Germinal center (tissue), 1 donor: ENCODE data around the gene CEMIP.

Experiments
- DNase-seq: peaks from one replicate; pipeline ENCODE4 v3.0.0; 2012; ENCODE audit warnings: mixed read lengths, low spot score

The CEMIP gene

DNA sequence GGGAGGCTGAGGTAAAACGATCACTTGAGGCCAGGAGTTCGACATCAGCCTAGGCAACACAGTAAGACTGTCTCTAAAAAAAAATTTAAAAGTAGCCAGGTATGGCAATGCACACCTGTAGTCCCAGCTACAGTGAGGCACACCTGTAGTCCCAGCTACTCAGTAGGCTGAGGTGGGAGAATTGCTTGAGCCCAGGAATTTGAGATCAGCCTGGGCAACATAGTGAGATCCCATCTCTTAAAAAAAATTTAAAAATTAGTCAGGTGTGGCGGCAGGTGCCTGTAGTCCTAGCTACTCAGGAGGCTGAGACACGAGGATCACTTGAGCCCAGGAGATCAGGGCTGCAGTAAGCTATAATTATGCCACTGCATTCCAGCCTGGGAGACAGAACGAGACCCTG lies 203.7 kb downstream of the CEMIP start:
- no peak for DNase-seq

DNA sequence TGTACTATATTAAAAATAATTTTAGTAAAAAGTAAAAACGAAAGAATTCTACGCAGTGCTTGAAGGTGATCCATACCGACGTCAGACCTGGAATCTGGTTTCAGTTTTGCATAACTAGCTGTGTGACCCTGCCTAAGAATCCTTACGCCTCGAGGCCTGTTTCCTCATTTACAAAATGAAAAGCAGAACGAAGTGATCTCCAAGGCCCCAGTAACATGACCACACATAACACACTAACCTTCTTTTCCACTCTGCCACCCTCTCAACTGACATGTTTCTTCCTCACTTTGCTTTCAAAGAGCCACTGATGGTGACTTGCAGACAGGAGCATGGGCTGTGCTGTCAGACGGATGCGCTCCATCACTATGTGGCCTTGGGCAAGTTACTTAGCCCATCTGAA lies 205.7 kb downstream of the CEMIP start:
- no peak for DNase-seq

DNA sequence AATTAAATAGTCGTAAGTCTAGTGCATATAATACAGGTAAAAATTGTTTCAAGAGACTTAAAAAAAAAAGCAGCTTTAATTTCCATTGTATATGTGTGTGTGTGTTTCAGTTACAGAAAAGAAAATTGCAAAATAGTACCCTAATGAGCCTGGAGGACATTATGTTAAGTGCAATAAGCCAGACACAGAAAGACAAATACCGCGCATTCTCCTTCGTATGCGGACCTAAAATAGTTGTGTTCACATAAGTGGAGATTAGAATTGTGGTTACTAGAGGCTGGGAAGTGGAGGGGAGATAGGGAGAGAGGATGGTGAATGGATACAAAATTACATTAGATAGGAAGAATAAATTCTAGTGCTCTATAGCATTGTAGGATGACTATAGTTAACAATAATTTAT lies 206.8 kb downstream of the CEMIP start:
- no peak for DNase-seq

DNA sequence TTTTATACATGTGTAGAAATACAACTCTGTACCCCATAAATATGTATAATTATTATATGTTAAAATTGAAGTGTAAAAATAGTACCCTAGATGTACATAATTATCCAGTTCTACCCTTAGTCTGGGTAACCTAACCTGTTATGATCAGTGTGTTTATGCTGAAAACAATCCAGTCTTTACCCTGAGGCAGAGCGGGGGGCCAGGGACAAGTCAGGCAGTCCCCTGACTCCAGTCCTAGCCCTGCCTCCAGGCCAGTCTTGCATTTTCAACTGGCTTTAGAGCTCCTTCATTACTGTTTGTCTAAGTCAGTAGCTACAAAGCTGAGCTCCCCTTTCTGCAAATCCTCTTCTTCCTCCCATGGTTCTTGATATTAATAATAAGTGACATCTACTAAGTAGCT lies 207.3 kb downstream of the CEMIP start:
- no peak for DNase-seq

DNA sequence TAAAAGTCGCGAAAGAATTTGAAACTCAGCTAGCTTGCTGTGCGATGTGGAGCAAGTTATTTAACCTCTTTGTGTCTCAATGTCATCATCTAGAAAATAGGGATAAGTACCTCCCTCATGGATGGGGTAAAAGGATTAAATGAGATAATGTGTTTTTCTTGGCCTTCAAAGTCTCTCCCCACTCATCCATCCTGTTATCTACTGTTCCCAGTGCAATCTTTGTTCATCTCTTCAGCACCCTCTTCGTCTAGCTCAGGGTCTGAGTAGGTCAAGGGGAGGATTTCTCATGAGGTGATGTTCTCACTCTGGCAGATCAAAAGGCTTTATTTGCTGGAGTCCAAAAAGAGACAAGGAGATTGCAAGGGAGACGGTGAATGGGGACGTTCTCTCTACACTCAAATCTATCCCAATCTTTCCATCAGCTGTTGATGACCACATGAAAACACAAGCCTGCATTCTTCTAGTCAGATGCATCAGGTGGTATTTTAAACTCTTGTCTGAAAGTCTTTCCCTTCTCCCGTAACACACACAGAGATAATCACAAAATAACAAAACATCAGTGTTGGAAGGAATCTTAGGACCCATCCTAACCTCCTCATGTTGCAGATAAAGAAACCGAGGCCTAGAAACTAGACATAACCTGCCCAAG lies 209.1 kb downstream of the CEMIP start:
- no peak for DNase-seq

DNA sequence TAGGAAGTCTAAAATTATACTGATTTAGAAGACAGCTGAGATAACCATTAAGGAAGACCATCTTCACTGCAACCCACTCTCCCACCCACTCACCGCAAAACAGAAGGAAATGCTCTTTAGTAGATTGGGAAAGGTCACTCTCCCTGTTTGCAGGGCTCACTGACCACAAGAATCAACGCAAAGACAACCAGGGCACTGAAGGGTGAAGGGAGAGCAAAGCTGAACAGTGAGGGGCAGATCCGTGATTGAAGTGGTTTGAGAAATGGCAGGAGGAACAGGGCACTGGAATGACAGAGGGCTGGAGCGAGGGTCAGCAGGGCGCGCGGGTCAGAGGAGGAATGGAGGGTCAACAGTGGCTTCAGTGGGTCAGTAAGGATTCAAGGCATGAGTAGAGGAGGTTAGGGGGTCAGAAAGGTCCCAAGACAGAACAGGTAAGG lies 209.9 kb downstream of the CEMIP start:
- no peak for DNase-seq

DNA sequence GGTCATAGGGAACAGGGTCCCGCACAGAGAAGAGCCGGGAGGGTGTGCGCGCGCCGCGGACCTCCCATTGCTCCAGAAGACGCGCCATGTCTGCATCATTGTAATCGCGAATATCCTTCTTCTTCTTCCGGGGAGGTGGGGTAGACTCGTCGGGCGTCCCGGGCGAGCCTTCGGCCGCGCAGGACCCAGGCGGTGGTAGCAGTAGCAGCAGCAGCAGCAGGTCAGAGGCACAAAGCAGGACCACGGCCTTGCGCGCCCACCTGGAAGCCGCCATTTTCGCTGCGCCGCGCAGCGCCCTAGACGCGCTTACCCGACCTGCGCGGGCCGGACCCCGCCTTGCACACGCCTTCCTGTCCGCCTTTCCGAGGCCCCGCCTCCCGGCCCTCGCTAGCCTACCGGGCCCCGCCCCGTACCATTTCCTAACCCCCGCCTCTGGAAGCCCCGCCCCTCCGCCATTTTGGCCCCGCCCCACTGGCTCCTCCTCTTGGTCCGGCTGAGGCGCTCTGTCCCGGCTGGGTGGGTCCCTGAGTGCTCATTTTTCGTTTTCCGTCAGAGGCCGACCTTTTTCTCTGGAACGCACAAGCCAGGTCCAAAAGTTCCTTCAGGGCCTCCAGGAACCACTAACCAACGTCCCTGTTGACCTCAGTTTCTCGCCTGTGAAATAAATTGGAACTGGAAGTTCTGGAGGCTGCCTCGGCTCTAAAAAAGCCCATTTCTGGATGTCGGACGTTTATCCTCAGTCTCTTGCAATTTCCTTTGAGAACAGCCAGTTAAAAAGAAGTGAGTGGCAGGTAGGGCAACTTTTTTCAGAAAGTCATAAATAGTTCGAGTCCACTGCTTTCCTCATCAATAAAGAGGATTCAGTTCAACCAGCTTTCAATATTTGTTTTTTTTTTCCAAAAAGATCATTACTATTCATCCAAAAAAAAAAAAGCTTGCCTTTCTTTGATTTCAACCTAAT lies 210.6 kb downstream of the CEMIP start, which contains the start of gene MESD:
TSS of gene MESD (minus strand) at position 302 of the 961 bp plus-strand sequence. CDS start at position 274, 28 bp downstream.
- DNase-seq: peak; percentile 99

DNA sequence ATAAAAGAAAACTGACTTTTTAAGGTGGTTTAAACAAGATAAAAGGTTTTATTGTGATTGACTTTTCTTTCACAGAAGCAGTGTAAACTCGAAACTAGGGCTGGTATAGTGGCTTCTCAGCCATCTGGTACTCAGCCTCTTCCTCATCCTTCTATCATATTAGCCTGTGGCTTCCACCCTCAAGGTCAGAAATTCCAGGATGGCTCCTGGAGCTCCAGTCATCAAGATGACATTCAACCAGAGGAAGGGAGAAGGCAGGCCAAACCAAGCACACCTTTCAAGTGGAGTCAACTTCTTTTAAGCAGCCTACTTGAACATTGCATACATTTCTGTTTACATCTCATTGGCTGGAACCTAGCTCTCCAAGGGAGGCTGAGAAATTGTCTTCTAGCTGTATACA lies 211.8 kb downstream of the CEMIP start:
- no peak for DNase-seq

DNA sequence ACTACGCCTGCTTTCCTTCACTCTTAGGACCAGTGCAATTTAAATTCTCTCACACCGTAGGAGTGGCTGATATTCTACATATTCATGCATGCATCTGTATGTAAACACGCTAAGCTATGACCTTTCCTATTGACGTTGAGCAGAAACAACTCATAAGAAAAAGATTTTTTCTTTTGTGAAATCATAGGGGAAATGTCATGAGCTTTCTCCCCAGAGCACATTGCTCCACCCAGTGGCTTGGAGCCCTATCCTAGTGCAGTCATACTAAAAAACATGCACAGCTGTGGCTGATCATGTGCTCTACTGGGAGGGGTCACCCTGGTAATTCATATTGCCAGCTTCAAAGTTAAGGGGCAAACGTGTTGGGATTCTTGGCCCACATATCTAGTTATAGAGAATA lies 212.3 kb downstream of the CEMIP start:
- DNase-seq: no peak

DNA sequence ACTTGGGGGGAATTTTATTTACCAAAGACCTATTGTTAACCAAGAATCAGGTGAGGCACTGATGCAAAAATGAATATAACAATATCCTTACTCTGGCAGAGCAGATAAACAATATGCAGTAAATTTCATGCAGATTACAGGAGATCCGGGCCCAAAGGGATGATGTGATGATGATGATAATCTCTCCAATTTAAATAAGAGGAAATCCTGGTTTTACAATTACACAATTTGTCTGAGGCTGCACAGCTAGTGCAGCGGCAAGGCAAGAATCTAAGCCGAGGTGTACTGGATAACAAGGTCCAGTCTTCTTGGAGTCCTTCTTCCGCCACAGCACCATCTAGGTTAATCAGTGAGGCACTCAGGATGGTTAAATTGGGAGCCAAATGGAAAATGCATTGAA lies 212.8 kb downstream of the CEMIP start:
- no peak for DNase-seq

DNA sequence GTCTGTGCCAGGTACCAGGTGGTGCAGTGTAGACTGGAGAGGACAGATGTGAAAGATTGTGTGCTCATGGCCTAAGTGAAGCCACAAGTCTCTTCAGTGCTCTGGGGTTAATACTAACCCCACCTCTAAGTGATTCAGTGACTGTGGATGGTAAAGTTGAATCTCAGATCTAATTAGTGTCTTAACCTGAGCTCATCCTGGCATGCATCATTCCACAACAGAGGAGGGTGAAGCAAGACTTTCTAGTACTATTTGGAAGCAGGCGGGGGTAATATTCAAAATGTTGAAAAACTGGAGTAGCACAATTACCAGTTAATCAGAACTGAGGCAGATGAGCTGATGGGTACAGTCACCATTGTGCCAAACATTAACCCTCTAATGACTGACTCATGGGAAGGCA lies 213.3 kb downstream of the CEMIP start:
- no peak for DNase-seq

DNA sequence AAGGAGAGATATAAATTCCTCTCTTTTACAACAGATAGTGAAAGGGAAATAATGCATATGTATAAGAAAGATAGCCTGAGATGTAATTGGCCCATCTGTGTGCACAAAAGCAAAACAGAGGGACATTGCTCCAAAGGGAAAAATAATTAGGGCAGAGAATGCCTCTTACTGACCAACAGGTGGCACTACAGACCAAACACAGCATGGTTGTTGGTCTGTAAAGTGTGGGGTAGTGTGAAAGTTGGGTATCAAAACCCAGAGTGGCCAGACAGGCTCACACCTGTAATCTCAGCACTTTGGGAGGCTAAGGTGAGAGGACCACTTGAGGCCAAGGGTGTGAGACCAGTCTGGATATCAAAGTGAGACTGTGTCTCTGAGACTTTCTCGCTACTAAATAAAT lies 217.1 kb downstream of the CEMIP start:
- DNase-seq: no peak

DNA sequence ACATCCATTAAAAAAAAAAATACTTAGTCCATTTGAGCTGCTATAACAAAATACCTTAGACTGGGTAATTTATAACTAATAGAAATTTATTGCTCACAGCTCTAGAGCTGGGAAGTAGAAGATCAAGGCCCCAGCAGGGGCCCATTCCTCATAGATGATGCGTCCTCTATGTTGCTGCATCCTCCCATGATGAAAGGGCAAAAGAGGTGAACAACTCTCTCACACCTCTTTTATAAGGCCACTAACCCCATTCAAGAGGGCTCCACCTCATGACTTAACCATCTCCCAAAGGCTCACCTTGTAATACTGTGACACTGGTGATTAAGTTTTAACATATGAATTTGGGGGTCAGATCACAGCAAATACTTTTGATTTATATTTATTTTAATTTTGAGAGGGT lies 218.5 kb downstream of the CEMIP start:
- no peak for DNase-seq

DNA sequence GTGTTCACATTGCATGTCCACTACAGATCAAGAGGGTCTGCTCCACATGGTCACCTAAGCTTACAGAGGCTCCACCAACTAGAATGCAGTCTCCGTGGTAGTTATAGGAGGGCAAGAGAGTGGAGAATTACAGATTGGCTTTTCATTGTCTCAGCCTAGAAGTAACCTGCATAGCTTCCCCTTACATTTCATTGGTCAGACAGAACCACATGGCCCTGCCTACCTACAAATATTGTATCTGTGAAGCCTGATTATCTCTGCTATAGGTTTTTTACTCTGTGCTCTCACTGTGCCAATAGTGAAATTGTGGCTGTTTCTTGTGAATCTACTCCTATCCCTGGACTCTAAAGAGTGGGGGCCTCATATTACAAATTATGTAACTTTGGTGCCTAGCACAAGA lies 219.1 kb downstream of the CEMIP start:
- peak; percentile 41 for DNase-seq

DNA sequence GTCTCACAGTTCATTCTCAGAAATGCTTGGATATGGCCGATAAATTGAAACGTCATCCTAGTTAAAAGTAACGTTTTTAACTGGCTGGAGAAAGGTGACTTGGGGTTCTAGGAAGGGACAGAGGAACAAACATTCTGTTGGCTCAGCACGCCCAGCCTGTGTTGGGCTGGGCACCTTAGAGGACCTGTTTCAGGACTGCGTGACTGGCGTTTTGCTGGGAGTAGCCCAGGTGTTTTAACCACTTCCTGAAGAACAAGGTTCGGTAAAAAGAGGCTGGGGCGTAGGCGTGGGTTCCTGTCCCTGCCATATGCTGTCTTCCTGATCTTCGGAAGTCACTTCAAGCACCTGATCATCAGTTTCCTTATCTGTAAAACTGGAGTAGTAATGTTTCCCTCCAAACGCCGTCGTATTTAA lies 220.5 kb downstream of the CEMIP start:
- DNase-seq: peak; percentile 21

DNA sequence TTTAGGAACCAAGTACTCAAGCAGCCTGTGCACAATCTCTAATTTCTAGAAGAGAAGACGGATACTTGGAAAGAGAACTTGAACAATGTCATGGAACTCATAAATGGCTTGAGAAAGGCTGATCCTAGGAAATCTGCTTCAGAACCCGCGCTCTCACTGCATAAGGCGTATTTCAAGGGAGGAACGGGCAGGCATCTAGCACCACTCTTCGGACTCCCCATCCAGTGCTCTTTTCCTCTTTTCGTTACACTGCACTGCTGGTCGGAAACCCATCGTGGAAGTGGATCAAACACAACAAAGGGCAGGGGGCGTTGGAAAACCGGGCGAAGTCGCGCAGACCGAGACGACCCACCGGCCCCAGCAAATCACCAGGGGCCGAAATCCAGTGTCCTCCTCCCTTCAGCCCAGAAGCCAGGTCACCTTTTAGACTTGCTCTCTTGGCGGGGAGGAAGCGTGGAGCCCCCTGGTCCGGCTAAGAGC lies 221.0 kb downstream of the CEMIP start:
- no peak for DNase-seq

DNA sequence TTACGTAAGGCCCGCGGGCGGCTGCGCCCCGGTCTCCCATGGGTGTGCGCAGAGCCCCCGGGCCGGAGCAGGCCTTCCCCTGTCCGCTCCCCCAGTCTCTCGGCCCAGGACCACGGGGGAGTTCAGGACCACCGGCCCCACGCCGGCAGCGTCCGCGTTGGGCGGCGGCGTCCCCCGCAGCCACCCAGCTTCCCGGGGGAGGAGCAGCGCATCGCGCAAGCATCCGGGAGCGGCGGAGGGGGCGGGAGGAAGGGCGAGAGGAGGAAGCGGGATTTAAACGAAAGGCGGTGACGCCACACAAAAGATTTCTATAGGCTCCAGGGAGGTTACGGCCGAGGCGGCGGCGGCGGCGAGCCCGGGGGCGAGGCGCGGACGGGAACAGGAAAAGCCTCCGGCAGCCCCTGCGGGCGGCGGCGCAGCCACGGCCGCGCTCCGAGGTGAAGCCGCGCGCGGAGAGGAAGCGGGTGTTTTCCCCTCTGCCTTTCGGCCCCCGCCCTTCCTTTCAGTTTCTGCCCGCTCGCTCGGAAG lies 221.5 kb downstream of the CEMIP start, which contains the start of gene TLNRD1:
TSS of gene TLNRD1 (plus strand) at position 300 of the 528 bp plus-strand sequence. CDS start 1,349 bp downstream, outside the sequence.
- peak; percentile 82 for DNase-seq
